AG04450 (cell line): ENCODE measurements around the gene WDR74. TPM values are rescaled to one million over a fixed set of nuclear protein-coding genes. Genes with fewer than 3 reads are reported as not detected.

Experiments used
- CTCF ChIA-PET: fragments of 300-600, 350-600 bp; formaldehyde crosslinking; extraction: SDS; loops from one replicate; lab custom pipeline; 2022; ENCODE audit warnings: antibody characterized with exemption, inconsistent platforms; lab: Charles Lee
- POLR2A ChIA-PET: fragments of 350-600 bp; formaldehyde crosslinking; extraction: SDS; loops from one replicate; lab custom pipeline; 2021; ENCODE audit warnings: antibody characterized with exemption, inconsistent platforms; lab: Yijun Ruan, JAX
- DNase-seq: peaks from one replicate; pipeline ENCODE4 v3.0.0-alpha.2; 2011; ENCODE audit warnings: low read depth, low spot score
- H3K27ac ChIP-seq: one replicate; pipeline ENCODE4 v1.5.1; 2012; ENCODE audit warnings: low read depth, low read length, control low read depth
- H3K27me3 ChIP-seq: one replicate; pipeline ENCODE4 v1.6.0; 2012; ENCODE audit warnings: low read length; ENCODE audit not compliant: control insufficient read depth, insufficient read depth
- H3K4me3 ChIP-seq: 2 replicates; pipeline ENCODE4 v1.5.1; 2011; ENCODE audit warnings: mild to moderate bottlenecking, low read depth, low read length, control low read depth
- H3K9me3 ChIP-seq: 2 replicates; pipeline ENCODE4 v1.5.1; 2012; ENCODE audit warnings: low read length; ENCODE audit not compliant: control insufficient read depth, insufficient read depth
- polyA plus RNA-seq: library from polyadenylated mRNA; depleted of rRNA; stranded (reverse); fragments of >200 nt; gene quantifications from 2 replicates; pipeline ENCODE4 v1.2.3, GENCODE V29; 2011
- TF ChIP-seq, protein P1 (sequence below): IDR thresholded peaks from 2 replicates; pipeline ENCODE4 v1.5.1; 2011; ENCODE audit warnings: low read depth, low read length, control low read depth, inconsistent platforms

The WDR74 gene
- polyA plus RNA-seq, 1 experiment = 18.0 TPM

DNA sequence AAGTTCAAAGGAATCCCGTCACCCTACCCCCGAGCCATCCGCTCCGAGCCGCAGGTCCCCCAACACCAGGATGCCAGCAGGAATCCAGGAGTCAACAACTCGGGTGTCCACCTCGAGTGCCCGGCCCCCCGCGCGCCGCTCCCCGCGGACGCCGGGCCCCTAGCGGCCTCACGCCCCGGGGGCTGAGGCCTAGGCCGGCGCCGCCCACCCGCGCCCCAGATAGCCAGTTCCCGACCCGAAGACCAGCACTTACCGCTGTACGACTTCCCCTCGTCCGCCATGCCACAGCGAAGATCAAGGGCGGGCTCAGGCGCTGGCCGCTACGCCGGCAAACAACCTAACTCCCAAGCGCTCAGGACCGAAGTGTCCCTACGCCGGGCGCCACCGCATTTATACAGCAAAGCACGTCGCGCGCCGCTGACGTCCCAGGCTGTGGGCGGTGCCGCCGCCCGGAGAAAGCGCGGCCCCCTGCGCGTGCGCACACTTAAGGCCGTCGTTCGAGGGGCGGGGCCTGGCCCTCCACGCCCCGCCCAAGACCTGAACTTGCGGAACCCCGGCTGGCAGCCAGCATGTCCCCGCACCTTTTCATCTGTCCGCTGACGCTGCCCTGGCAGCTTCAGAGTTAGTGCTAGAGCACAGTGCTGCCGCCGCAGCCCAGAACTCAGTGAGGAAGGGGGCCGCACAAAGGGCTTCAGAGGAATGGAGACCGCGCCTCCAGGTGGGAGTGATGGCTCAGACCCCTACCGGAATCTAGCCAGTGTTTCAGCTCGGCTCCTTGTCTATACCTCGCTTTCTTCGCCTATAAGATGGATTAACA is 34.1 kb downstream of the WDR74 start, which contains the start of gene NXF1:
TSS of gene NXF1 (minus strand) at position 365 of the 817 bp plus-strand sequence. CDS start at position 281, 84 bp downstream.
- POLR2A ChIA-PET = interaction anchor here (0.6 to 3.6 kb wide), 9 partner anchors 10 to 118 kb away, joined by 3 to 33 read pairs (median 6); partner anchors contain the start of genes STX5, TAF6L, TEX54 and ZBTB3
- peak; percentile 87 for DNase-seq
- no peaks in the 10 kb centered on the region for H3K9me3 ChIP-seq
- CTCF ChIA-PET = interaction anchor here (0.6 to 1.3 kb wide), 4 partner anchors 10 to 79 kb away, joined by 3 to 9 read pairs (median 6); no protein-coding TSS in a partner anchor
- no peaks in the 10 kb centered on the region for H3K27me3 ChIP-seq
- TF ChIP-seq, protein P1, sequence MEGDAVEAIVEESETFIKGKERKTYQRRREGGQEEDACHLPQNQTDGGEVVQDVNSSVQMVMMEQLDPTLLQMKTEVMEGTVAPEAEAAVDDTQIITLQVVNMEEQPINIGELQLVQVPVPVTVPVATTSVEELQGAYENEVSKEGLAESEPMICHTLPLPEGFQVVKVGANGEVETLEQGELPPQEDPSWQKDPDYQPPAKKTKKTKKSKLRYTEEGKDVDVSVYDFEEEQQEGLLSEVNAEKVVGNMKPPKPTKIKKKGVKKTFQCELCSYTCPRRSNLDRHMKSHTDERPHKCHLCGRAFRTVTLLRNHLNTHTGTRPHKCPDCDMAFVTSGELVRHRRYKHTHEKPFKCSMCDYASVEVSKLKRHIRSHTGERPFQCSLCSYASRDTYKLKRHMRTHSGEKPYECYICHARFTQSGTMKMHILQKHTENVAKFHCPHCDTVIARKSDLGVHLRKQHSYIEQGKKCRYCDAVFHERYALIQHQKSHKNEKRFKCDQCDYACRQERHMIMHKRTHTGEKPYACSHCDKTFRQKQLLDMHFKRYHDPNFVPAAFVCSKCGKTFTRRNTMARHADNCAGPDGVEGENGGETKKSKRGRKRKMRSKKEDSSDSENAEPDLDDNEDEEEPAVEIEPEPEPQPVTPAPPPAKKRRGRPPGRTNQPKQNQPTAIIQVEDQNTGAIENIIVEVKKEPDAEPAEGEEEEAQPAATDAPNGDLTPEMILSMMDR = peak; percentile 14; the same call in 1 of the 2 replicates
- H3K27ac ChIP-seq = peak within 1 kb of the TSS; percentile 81
- peak within 1 kb of the TSS; percentile 96 for H3K4me3 ChIP-seq

DNA sequence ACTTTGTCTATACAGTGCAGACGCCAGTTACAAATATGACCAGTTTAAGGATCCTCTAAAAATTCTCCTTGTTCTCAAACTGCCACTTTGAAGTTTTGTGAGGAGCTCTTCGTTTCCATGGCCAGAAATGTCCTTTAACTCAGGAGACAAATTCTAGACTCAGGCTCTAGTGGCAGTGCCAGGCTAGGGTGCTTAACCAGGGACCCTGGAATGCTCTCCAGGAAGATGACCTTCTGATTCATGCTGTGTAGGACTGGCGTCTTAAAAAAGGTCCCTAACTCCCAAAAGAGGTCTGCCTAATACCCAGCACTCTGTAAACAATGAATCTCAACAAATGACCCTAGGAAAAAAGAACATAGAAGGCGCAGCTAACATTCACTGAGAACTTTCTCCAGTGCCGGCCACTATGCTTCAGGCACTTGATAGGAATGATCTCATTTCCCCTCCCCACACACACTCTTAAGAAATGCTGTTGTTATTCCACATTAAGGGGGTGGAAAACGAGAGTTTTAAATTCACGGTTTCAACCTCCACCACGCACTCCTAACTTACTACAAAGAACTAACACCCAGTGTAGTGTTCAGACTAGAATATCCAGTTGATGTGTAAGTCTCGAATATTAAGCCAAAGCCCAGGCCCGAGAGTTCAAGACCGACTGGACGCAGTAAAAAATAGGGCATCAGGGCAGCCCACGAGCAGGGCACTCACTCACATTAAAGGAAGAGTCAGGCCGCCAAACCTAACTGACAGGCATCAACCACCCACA is 34.9 kb downstream of the WDR74 start:
- H3K4me3 ChIP-seq = peak overlapping the region; percentile 96
- TF ChIP-seq, protein P1 = no peak
- DNase-seq = no peak
- H3K27ac ChIP-seq = peak overlapping the region; percentile 81
- no peaks in the 10 kb centered on the region for H3K9me3 ChIP-seq
- CTCF ChIA-PET = interaction anchor here (2.5 kb wide), 1 partner anchor 18 kb away, joined by 21 read pairs; the partner anchor contains the start of gene TMEM179B
- POLR2A ChIA-PET = interaction anchor here (0.6 to 3.6 kb wide), 11 partner anchors 9 to 1004 kb away, joined by 3 to 28 read pairs (median 4); partner anchors contain the start of gene TAF6L
- no peaks in the 10 kb centered on the region for H3K27me3 ChIP-seq

GRCh38 chr11:62801071-62801470 is 38.3 kb downstream of the WDR74 start:
- no peak for DNase-seq
- POLR2A ChIA-PET = interaction anchor here (0.5 kb wide), 2 partner anchors 20 to 47 kb away, joined by 3 to 4 read pairs; partner anchors contain the start of gene ZBTB3
- Histone ChIP-seq H3K9me3 (no peaks in the 10 kb centered on the region), H3K27ac (no peak overlapping the region), H3K4me3 (no peak overlapping the region), H3K27me3 (no peaks in the 10 kb centered on the region)
- CTCF ChIA-PET = interaction anchor here (2.9 kb wide), 1 partner anchor 14 kb away, joined by 16 read pairs; the partner anchor contains the start of gene TMEM179B
- TF ChIP-seq, protein P1 = no peak

GRCh38 chr11:62799486-62799885 is 39.9 kb downstream of the WDR74 start:
- DNase-seq = no peak
- POLR2A ChIA-PET = interaction anchor here (1.1 kb wide), 1 partner anchor 32 kb away, joined by 14 read pairs; the partner anchor contains the start of gene STX5
- no peak overlapping the region for H3K27ac ChIP-seq
- no peaks in the 10 kb centered on the region for H3K27me3 ChIP-seq
- no peak overlapping the region for H3K4me3 ChIP-seq
- CTCF ChIA-PET = interaction anchor here (2.9 kb wide), 1 partner anchor 13 kb away, joined by 16 read pairs; the partner anchor contains the start of gene TMEM179B
- TF ChIP-seq, protein P1 = no peak
- no peaks in the 10 kb centered on the region for H3K9me3 ChIP-seq
